CD4-positive, alpha-beta T cell (primary cell): ENCODE data around the gene SAP30BP. TPM values are rescaled to one million over a fixed set of nuclear protein-coding genes. Genes with fewer than 3 reads are reported as not detected.

Experiments used
- ATAC-seq: fragments of 200-7000 bp; cut with Tn5 transposase; one replicate; pipeline ENCODE4 v1.10.0; 2022; ENCODE audit warnings: mild to moderate bottlenecking; ENCODE audit not compliant: poor library complexity
- CTCF ChIA-PET: fragments of 350-600 bp; sonication (Branson Sonifier 250); formaldehyde crosslinking; loops from one replicate; lab custom pipeline; 2021; ENCODE audit warnings: antibody characterized with exemption, inconsistent platforms; lab: Charles Lee
- POLR2A ChIA-PET: fragments of 350-600 bp; sonication (Branson Sonifier 250); formaldehyde crosslinking; loops from one replicate; lab custom pipeline; 2021; ENCODE audit warnings: antibody characterized with exemption, inconsistent platforms; lab: Charles Lee
- DNase-seq, 14 experiments: peaks; one replicate each; pipeline ENCODE4 v3.0.0-alpha.2; 2013 to 2020; ENCODE audit warnings: mixed read lengths in 2 of 14
- H3K27ac ChIP-seq, 2 donors: one replicate each; pipeline versions ENCODE4 v1.5.1 to v1.7.0; 2013; ENCODE audit warnings: low read length in 2 of 2, low read depth in 1 of 2, mild to moderate bottlenecking in 1 of 2
- H3K27me3 ChIP-seq, 2 experiments: 1 replicate in 1 of 2; 2 replicates in 1 of 2; pipeline versions ENCODE4 v1.6.1 to v1.7.0; 2013; ENCODE audit warnings: low read length in 2 of 2, control low read depth in 1 of 2, mild to moderate bottlenecking in 1 of 2, moderate library complexity in 1 of 2; ENCODE audit not compliant: insufficient read depth in 2 of 2, control insufficient read depth in 1 of 2
- H3K36me3 ChIP-seq: one replicate; pipeline ENCODE4 v1.6.1; 2013; ENCODE audit warnings: low read length, control low read depth; ENCODE audit not compliant: insufficient read depth
- H3K4me1 ChIP-seq: one replicate; pipeline ENCODE4 v1.6.1; 2013; ENCODE audit warnings: low read length, control low read depth; ENCODE audit not compliant: insufficient read depth
- H3K4me3 ChIP-seq: one replicate; pipeline ENCODE4 v1.5.1; 2013; ENCODE audit warnings: mild to moderate bottlenecking, low read length, moderate library complexity
- H3K9me3 ChIP-seq, 2 experiments: 1 replicate in 1 of 2; 2 replicates in 1 of 2; pipeline versions ENCODE4 v1.6.1 to v1.7.0; 2013; ENCODE audit warnings: low read length in 2 of 2, mild to moderate bottlenecking in 2 of 2, control low read depth in 1 of 2, moderate library complexity in 1 of 2; ENCODE audit not compliant: control insufficient read depth in 1 of 2, insufficient read depth in 1 of 2
- H3K27ac Mint-ChIP-seq: one replicate; pipeline ENCODE4 v1.8.0; 2020; ENCODE audit warnings: mixed read lengths
- H3K27me3 Mint-ChIP-seq: one replicate; pipeline ENCODE4 v1.8.0; 2021; ENCODE audit warnings: mixed read lengths
- H3K36me3 Mint-ChIP-seq: one replicate; pipeline ENCODE4 v1.8.0; 2021; ENCODE audit warnings: low read depth, mixed read lengths
- H3K4me1 Mint-ChIP-seq: one replicate; pipeline ENCODE4 v1.8.0; 2021; ENCODE audit warnings: low read depth, mixed read lengths
- H3K4me3 Mint-ChIP-seq: one replicate; pipeline ENCODE4 v1.8.0; 2020; ENCODE audit warnings: mild to moderate bottlenecking, mixed read lengths
- H3K9me3 Mint-ChIP-seq: one replicate; pipeline ENCODE4 v1.8.0; 2020; ENCODE audit warnings: mixed read lengths
- intact Hi-C, 2 experiments: fragments of 100-400 bp; cut with DNase I in 1 of 2; cut with micrococcal nuclease in 1 of 2; formaldehyde crosslinking; loops; one replicate each; pipeline versions ENCODE4 v1.15.1 to v1.9.0; 2023 to 2025; cut with DNase I, micrococcal nuclease
- total RNA-seq, 174 experiments: library from RNA in 2 of 174; stranded (reverse) in 2 of 174; gene quantifications; one replicate each; pipeline ENCODE4 v1.2.3 and lab custom pipeline; 2021 to 2026
- TF ChIP-seq, protein P1 (sequence below): fragments of 200-600 bp; IDR thresholded peaks from one replicate; pipeline ENCODE4 v1.8.0; 2022; ENCODE audit warnings: antibody characterized with exemption, mild to moderate bottlenecking

SAP30BP gene
- total RNA-seq, 2 experiments from 2014 or later, result 209 to 227 TPM

DNA sequence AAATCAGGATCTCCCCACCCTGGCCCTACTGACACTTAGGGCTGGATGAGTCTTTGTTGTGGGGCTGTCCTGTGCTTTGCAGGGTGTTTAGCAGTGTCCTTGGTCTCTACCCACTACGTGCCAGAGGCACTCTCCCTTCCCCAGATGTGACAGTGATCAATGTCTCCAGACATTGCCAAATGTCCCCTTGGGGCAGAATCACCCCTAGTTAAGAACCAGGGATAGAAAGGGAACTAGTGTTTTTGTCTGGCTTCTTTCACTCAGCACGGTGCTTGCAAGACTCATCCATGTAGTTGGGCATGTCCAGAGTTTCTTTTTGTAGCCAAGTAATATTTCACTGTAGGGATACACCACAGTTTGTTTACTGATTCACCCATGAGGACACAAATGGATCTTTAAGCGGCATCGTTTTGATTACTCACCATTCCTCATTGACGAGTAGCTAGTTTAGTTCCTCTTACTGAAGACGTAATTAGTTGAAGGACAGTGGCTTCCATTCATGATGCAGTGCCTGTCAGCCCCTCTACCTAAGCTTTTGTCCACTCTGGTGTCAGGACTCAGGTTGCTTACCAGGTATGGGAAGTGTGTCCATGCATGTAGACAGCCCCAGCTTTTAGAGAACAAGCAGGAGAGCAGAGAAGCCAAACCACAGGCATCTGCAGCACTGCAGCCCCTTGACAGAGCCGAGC lies 28.1 kb downstream of the SAP30BP start:
- Histone ChIP-seq H3K27me3 (no peaks in the 10 kb centered on the region), H3K27ac (no peak overlapping the region), H3K4me1 (peaks cover 13% of the 10 kb centered on the region), H3K4me3 (no peak overlapping the region), H3K9me3 (no peaks in the 10 kb centered on the region), H3K36me3 (peaks cover 83% of the 10 kb centered on the region)
- TF ChIP-seq, protein P1, sequence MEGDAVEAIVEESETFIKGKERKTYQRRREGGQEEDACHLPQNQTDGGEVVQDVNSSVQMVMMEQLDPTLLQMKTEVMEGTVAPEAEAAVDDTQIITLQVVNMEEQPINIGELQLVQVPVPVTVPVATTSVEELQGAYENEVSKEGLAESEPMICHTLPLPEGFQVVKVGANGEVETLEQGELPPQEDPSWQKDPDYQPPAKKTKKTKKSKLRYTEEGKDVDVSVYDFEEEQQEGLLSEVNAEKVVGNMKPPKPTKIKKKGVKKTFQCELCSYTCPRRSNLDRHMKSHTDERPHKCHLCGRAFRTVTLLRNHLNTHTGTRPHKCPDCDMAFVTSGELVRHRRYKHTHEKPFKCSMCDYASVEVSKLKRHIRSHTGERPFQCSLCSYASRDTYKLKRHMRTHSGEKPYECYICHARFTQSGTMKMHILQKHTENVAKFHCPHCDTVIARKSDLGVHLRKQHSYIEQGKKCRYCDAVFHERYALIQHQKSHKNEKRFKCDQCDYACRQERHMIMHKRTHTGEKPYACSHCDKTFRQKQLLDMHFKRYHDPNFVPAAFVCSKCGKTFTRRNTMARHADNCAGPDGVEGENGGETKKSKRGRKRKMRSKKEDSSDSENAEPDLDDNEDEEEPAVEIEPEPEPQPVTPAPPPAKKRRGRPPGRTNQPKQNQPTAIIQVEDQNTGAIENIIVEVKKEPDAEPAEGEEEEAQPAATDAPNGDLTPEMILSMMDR, result no peak
- H3K9me3 Mint-ChIP-seq, result no peaks in the 10 kb centered on the region
- ChIA-PET CTCF (interaction anchor here (2.1 kb wide), 1 partner anchor 53 kb away, joined by 5 read pairs; no protein-coding TSS in a partner anchor), POLR2A (no interaction called here)
- peaks cover 18% of the 10 kb centered on the region for H3K4me1 Mint-ChIP-seq
- no peak overlapping the region for H3K4me3 Mint-ChIP-seq
- H3K36me3 Mint-ChIP-seq, result peaks cover 84% of the 10 kb centered on the region
- DNase-seq (no peak), ATAC-seq (no peak)
- no peaks in the 10 kb centered on the region for H3K27me3 Mint-ChIP-seq
- no peak overlapping the region for H3K27ac Mint-ChIP-seq
- intact Hi-C loops, result no loop called here

DNA sequence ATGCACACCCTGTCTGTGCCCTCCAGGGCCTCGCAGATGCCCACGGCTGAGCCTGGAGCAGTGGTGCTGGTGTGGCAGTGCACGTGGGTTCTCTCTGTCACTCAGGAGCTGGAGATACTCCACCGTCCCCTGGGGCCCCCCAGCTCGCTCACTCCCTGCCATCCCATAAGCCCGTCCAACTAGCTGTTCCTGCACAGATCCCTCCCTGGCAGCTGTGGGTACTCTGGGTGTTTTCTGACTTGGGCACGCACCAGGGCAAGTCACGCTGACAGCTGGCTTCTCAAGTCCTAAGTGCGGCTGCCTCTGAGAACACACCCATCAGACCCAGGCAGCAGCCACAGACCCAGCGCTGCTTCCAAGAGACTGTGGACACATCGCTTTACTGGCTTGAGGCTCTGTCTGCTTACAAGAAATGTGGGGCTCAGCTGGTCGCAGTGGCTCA lies 28.7 kb downstream of the SAP30BP start:
- Histone ChIP-seq H3K36me3 (peaks cover 89% of the 10 kb centered on the region), H3K9me3 (no peaks in the 10 kb centered on the region), H3K27me3 (no peaks in the 10 kb centered on the region), H3K27ac (no peak overlapping the region), H3K4me3 (no peak overlapping the region), H3K4me1 (peaks cover 7% of the 10 kb centered on the region)
- Mint-ChIP-seq H3K27me3 (no peaks in the 10 kb centered on the region), H3K4me1 (peaks cover 12% of the 10 kb centered on the region), H3K27ac (no peak overlapping the region), H3K4me3 (no peak overlapping the region), H3K36me3 (peaks cover 84% of the 10 kb centered on the region), H3K9me3 (no peaks in the 10 kb centered on the region)
- POLR2A ChIA-PET, result no interaction called here
- TF ChIP-seq, protein P1, result no peak
- intact Hi-C loops, result no loop called here
- ATAC-seq, result no peak
- CTCF ChIA-PET, result interaction anchor here (2.1 kb wide), 1 partner anchor 52 kb away, joined by 5 read pairs; no protein-coding TSS in a partner anchor
- DNase-seq, result no peak

DNA sequence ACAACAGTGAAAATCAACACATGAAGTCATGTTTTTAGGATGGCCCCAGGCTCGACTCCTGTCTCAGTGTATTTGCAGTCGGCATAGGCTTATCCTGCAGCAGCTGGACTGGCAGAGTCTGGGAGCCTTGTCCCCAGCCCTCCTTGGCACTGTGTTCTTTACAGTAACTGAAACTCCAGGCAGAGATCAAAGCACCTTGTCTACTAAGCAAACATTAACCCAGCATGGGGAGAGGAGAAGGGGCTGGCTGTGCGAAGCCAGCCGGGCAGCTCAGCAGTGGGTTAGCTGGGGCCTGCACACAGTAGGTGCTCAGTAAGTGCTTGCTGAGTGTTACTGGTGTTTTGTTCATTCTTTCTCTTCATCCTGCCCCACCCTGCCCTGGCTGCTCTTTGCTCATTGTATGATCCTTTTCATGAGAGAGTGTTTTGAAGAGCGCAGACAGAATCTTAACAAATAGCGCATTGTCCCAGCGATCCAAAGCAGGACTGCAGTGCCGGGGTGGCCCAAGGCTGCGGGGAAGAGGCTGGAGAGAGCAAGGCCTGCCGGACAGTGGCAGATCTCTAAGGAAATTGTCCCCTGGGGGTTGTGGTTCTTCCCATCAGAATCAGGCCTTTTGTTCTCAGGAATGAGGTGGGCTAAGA lies 30.6 kb downstream of the SAP30BP start:
- Mint-ChIP-seq H3K27ac (no peak overlapping the region), H3K27me3 (no peaks in the 10 kb centered on the region), H3K4me3 (no peak overlapping the region), H3K36me3 (peaks cover 84% of the 10 kb centered on the region), H3K4me1 (no peaks in the 10 kb centered on the region), H3K9me3 (no peaks in the 10 kb centered on the region)
- no peaks in the 10 kb centered on the region for H3K9me3 ChIP-seq
- H3K36me3 ChIP-seq, result peaks cover 94% of the 10 kb centered on the region
- H3K27me3 ChIP-seq, result no peaks in the 10 kb centered on the region
- POLR2A ChIA-PET, result no interaction called here
- TF ChIP-seq, protein P1, result no peak
- H3K4me3 ChIP-seq, result no peak overlapping the region
- CTCF ChIA-PET, result no interaction called here
- H3K4me1 ChIP-seq, result no peaks in the 10 kb centered on the region
- intact Hi-C loops, result no loop called here
- H3K27ac ChIP-seq, result no peak overlapping the region
- ATAC-seq (no peak), DNase-seq (no peak)
